HG03460 (cell line): Measurements from ENCODE around the gene TMEM26.

Experiments
- ATAC-seq: cut with Tn5 transposase; IDR thresholded peaks from one replicate; pipeline ENCODE4 v1.9.1; 2021; ENCODE audit not compliant: unreplicated experiment

TMEM26 gene

DNA sequence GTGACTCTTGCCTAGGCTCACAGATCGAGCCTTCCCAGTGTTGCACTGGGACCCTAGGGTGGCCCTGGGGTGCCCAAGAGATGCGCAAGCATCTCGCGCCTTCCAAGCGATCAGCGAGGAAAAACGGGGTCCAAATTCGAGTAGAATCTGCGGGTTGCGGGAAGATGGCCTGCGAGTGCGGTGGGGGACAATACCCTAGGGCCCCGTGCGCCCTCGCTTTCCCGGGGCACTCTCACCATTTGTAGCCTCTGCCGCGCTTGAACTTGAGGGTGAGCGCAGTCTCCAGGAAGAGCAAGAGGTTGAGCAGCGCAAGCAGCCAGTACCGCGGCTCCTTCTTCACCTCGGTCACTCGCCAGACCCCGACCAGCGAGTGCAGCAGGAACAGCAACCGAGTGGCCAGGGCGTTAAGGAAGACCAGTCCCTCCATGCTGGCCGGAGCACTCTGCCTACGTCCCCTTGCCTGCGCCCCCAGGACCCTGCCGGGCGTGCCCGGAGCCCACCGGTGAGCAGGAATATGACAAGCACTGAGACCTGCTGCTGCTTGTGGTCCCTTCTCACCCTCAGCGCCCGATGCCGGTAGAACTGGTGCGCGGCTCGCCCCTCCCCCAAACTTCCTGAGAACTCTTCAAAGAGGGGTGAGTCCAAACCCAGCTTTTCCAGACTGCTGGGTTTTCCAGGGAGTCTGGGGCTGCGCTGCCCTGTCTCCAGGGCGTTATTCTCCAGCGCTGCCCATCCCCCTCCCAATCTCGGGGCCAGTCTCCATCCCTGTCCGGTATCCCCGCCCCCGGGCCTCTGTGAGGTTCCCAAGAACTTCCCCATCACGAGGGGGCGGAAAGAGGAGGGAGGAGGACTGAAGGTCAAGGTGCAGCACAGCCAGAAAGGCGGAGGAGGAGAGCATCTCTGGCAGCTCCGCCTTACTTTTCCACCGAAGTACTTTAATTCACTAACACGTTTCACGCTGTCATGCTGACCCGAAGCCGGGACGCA is at the start of gene TMEM26:
Gene TMEM26 (minus strand): TSS at position 727 of the 987 bp plus-strand sequence. CDS start 300 bp downstream, at position 427.
- no peak for ATAC-seq

DNA sequence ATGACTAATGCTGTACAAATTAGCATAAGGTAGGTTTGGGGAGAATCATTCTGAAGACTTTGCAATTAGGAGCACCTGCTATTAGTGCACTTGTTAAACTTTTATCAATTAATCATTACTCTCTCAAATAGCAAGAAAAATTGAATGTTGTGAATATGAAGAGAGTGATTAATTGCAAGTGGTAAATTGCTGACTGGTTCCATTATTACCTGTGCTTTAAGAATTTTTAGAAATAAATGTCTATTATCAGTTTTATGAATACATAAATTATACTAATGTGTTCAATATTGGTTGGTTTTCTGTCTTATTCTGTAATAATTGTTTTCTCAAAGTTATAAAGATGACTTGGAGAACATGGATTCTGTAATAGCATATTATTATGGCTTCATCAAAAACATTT is 47.3 kb upstream of the TMEM26 start:
- ATAC-seq, result no peak

DNA sequence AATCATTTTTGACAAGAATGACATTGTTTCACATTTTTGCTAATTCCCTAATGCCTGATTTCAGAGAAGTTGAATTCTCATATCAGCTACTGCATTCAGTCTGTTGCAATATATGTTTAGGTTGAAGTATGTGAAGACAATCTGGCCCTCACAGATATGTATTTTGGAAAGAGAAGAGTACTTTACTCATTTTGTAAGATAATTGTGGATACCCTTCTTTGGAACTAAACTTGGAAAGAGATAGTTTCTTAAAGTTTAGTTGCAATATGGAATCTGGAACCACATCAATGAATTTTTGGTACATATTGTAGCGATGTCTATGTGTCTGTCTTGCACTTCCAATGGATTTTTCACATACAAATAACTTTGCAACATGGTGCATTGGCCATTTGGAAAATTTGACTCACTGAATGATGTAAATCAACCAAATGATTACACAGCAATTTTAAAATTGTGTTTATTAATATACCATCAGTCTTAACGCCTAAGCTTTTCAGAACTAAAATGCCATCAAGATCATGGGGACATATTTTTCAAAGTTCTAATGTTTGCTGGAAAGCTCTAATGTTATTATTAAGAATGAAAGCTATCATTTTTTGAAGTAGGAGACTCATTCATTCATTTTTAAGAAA is 39.3 kb upstream of the TMEM26 start:
- no peak for ATAC-seq

DNA sequence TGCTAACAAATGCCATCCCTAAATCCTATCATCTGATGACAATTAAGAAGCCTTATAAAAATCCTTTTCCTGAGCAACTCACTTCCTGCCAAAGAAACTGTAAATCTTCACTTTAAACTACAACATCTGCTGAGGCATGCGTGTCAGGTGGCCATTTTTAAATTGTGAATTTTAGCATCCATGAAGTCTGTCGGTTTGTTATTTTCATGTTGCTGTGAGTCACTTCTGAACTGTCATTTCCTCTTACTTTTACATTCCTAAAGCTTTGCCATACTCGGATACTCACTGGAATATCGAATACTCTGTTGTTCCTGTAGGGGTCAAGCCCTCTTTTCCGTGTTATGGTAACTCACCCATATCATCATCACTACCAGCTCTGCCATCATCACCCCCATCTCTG is 34.3 kb upstream of the TMEM26 start:
- ATAC-seq, result no peak

DNA sequence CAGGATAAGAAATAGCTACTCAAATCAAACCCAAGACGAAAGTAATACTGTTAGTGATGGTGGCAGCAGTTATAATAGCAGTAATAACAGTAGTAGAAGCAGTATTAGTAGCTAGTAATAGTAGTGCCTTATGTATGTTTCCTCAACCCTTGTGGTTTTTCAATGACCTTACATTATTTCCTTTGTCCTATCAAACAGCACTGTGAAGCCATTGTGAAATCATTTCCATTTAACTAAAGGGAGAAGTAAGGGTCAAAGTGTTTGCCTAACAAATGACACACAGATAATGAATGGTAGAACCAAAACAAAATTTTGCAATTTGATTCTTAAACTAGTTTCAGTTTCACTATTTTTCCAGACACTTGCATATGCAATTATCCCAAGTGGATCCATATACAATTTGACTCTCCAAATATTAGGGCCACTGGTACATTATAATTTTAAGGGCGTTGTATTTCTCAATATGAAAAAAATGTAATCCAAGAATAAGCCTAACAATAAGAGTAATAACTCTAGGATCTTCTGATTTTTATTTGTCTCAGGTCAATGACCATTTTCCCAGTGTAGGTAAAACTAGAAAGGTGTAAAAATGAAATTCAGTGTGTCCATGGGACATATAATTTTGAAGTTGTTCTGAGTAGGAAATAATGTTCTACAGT is 33.7 kb upstream of the TMEM26 start:
- ATAC-seq, result no peak

DNA sequence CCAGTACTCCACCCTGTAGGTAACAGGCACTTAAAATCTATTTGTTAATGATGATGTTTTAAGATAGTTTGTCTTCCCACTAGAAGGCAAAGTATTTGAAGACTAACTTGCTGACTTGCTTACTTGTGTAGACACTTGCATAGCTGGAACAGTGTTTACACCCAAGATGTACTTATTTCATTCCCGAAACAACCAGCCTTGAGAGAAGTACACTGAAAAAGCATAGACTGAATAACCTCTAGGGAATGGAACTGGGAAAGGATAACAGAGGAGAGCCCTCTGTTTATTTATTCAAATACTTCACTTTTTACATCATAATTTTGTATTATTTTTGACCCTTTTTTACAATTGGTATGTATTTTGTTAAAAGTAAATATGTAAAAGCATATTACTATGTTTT is 33.1 kb upstream of the TMEM26 start:
- ATAC-seq, result no peak

DNA sequence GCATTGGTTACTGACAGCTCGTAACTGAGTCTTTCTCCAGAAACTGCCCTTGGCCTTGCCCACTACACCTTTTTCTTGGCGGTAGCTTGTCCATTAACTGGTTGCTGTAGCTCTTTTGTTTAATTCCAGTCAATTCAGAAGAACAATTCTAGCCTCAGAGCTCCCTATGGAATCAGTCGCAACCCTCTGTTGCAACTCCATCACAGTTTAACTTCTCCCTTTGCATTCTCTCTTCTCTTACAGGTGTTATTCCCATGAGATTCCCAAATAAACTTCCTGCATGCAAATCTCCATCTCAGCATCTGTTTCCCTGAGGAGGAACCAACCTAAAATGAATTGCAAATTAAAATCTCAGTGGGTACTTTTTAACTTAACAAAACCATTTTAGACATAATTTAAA is 28.4 kb upstream of the TMEM26 start:
- no peak for ATAC-seq

DNA sequence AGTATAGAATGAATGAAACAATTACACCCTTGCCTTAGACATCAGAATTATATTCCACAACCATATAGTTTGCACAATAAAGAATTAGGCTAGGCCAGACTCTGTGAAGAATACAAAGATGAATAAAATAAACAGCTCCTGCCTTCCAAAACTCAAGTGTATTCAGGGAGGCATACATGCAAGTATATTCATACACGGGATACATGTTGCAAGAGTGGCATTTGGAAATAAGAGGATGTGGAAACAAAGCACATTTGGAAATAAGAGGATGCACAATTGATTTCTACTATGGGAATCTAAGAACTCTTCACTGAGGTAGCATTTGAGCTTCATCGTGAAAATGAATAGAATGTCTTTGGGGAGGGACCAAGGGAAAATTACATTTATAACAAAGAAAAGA is 27.0 kb upstream of the TMEM26 start:
- no peak for ATAC-seq

DNA sequence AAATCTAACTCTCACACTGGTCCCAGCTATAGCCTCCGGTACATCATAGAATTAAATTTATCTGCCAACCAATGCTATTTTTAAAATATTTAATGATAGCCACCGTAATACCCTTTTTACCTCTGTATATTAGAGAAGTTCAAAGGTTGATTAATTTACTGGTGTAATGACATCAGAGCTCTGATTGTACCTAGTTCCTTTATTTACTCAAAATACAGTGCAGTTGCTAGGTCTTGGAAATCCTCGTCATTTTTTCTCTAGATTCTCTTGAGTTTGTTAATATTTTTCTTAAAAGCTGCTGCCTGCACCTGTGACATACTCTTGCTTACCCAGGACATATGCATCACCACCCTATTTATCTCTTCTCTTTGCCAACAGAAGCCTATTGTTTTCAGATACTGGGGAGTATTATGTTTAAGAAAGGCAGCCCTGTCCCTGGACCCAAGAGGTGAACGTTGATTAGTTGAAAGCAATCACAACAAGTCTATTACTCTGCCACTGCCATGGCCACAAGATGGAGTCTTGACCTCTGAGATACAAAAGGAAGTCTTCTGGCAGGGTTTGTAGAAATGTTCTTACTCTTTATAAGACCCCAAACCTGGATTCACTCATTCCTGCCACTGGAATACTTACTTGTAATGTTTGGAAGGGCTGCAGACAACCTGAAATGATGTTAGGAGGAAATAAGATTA is 25.6 kb upstream of the TMEM26 start:
- ATAC-seq, result no peak

DNA sequence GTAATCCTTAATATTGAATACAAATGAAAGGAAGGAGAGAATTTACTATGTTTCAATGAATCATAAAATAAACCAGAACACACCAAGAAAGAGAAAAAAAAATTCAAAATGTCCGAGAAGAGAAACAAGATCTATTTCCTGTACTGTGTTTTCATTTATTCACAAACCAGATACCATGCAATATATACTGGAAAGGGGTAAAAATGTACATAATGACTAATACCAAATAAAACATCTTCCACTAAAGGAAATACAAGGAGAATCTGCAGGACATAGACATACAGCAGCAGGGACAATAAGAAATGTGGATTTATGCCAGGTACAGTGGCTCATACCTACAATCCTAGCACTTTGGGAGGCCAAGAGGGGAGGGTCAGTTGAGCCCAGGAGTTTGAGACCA is 24.3 kb upstream of the TMEM26 start:
- no peak for ATAC-seq

DNA sequence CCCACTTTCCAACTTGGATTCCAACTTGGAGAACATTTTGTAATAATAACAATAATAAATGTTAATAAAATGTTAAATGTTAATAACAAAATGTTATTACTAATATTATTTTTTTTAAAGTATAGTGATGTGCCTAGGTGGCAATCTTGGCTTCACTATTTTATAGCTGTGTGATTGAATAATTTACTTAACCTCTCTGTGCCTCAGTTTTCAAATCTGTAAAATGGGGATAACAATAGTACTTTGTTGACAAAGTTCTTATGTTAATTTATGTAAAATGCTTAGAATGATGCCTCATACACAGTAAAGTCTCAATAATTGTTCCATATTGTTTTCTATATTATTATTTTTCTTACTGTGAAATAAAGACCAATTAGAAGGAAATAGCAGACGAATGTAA is 23.3 kb upstream of the TMEM26 start:
- ATAC-seq, result no peak

DNA sequence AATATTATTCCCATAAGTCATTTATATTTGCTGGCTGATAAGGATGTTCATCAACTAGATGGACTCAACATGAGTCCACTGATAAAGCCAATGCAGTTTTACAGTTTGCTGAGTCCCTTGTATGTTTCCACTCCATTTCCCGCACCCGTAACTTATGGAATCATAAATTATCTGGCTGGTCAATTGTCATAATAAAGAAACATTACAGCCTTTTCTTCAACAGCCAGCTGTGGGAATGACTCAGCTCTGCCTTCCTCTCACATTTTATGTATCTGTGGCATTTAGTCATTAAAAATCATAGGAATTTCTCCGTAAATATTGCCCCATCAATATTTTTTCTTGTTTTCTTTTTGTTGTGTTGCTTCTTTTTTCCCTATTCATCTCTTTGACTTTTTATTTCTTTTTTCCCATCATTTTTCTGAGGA is 22.3 kb upstream of the TMEM26 start:
- ATAC-seq, result no peak

DNA sequence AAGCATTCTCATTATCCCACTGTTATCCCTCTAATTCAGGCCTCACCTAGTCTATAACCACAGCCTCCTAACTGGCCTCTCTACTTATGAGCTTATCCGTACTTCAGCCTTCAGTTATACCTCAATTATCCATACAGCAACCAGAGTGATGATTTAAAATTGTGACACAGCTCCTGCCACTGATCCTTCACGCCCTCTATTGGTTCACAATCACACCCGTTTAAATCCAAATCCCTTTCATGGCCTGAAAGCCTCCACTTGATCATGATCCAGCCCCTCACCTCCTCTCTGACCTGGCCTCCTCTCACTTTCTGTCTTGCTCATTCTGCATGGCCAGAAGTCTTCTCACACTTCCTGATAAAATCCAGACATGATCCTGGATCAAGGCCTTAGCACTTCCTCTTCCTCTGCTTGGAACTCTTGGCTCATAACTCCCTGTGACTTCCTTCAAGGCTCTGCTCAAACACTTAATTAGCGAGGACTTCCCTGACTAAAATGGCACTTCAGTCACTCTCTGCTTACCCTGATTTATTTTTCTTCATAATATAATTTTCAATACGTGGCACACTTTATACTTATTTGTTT is 19.0 kb upstream of the TMEM26 start:
- ATAC-seq, result no peak

DNA sequence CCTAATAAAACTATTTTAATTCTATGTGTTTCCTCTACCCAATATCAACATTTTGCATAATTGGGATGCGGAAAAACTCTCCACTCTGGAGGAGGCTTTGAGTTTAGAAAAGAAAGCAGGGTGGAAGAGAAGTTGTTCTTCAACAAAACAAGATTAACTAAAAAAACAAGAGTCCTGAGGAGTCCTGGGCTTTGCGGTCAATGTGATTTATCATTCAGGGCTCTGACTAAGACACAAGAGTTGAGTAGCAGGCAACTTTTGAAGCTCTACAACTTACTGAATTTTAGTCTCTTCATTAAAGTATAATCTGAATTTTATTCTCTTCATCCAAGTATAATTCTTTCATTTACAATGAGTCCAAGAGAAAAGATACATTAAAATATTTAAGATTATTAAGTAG is 18.3 kb upstream of the TMEM26 start:
- ATAC-seq, result no peak

DNA sequence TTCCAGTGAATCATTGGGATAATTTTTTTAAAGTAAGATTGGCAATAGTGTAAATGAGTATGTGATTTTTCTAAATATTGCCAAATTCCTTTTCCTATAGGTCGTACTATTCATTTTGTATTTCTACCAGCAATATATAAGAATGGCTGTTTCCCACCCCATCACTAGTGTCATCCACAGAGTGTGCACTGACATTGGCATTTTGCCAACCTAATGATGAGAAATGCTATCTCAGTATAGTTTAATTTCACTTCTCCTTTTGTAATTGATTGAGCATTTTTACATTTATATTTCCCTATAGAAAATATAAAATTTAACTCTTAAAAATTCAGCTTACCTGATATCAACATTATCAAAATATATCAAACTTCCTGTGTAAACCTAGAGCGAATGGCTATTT is 17.6 kb upstream of the TMEM26 start:
- ATAC-seq, result no peak

DNA sequence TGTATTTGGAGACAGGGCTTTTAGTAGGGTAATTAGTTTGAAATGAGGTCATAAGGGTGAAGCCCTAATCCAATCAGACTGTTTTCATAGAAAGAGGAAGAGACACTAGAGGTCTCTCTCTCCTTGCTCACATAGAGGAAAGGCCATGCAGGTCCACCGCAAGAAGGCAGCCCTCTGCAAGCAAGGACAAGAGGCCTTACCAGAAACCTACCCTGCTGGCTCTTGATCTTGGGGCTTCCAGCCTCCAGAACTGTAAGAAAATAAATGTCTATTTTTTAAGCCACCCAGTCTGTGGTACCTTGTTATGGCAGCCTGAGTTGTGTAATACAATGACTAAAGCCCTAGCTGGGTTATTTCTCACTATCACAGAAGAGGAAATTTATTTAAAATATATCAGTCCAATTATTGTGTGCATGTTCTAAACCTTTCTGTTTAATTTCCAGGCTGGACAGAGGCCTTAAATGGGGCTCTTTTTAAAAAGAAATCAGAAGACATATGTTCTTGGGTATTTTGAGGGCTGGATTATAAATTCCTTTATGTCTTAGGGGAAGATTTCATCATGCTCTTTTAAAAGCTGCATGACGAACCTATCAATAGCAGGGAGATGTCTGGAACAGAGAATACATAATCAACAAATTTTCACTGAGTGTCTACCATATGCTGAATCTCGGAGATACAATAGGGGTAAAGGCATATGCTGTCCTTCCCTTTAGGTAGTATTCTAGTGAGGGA is 12.9 kb upstream of the TMEM26 start:
- no peak for ATAC-seq

DNA sequence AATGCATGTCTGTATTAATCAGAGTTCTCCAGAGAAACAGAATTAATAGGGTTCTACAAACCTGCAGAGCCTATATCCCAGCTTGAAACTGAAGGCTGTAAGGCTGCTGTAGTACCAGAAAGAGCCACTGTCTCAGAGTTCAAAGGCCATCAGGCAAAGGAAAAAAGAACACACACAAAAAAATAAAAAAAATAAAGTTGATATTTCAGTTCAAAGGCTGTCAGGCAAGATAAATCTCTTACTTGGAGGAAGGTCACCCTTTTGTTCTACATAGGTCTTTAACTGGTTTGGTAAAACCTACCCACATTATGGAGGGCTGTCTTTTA is 12.0 kb upstream of the TMEM26 start:
- ATAC-seq, result no peak

DNA sequence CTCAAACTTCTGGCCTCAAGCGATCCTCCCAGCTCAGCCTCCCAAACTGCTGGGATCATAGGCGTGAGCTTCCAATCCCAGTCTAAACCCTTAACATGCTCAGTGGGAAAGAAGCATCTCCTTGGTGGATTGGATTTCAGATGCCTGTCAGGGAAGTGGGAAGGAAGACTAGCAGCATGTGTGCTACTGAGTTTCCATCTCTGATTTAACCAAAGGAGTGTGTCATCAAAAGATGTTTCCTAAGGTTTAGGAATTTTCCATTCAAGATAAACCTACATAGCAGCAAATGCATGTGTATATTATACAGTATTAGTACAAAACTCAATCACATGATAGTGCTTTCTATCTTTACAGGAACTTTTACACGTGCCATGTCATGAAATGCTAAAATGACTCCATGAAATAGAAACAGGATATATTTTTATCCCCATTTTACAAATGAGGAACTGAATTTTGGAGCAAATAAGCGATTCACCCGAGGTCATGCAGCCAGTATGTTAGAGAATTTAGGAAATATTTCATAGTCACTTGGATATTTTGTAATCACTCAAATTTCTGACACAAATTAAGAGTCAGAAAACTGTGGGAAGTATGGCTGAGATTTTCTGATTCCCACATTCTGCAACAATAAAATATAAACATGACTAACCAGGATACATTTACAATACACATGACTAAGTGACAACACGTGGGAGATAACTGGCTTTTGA is 11.4 kb upstream of the TMEM26 start:
- no peak for ATAC-seq

DNA sequence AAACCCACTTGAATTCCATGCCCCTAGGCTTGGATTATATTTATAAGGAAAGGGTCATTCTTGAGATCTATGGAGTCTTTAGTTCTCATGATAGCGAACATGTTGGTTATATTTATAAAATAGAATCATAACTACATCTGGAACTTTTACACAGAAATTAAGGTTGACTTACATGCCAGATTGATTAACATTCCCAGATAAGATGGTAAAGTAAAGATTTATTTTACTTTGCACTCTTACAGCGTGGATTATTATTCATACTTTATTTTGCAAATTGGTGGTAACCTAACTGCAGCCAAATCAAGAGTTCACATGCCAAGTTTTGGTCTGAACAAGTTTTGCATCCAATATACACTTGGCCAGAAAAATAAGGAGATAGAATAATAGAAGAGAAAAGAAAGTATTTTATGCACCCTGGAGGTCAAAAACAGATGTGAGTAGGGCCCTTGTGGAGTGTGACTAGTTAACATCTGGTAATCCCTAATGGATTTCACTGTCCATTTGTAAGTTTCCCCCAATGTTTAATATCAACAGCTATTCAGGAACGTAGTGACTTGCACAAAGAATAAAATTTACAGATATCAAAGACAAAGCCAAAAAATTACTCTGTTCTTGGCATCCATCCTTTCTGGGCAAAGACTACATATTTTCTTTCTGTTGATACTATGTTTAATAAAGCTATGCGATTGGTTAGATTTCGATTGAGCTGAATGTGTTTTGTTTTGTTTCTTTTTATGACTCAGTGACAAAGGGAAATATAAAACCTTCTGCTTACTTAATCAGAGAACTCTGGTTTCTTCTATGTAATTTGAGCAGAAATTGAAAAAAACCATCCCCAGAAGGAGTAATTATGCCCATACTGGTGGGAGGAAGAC is 10.1 kb upstream of the TMEM26 start:
- no peak for ATAC-seq
